ENCODE data around the gene PIP5K1C. TPM values are rescaled to one million over a fixed set of nuclear protein-coding genes. Genes with fewer than 3 reads are reported as not detected.
A peak's percentile ranks its signal among the peaks of the same experiment; 100 is the strongest.

The PIP5K1C gene
- total RNA-seq, 6 experiments from 2014 or later = 5.3 to 9.8 (median 7.6) TPM

- TF ChIP-seq CTCF (IDR thresholded peaks at IDR 0.05) (no peak), POLR2A (IDR thresholded peaks at IDR 0.05) (no peak)
- no peaks in the 10 kb centered on the region for H3K9me3 ChIP-seq
- H3K36me3 ChIP-seq = no peaks in the 10 kb centered on the region
- no peak overlapping the region for H3K27ac ChIP-seq
- no peak overlapping the region for H3K4me3 ChIP-seq
- intact Hi-C loops (cut with DNase I) = no loop called here
- no peak for ATAC-seq
- 80% methylated on average over 1 of the region's 34 CpGs for WGBS (ENCODE audit: insufficient coverage, low coverage, low lambda C conversion rate, missing lambda C conversion rate)
- no peak for DNase-seq
- no peaks in the 10 kb centered on the region for H3K27me3 ChIP-seq
- H3K4me1 ChIP-seq = peaks cover 0 to 6% (median 0%) of the 10 kb centered on the region in 4 donors
Observed at GRCh38 chr19:3595521-3596061, 104.7 kb downstream of the PIP5K1C start.

DNA sequence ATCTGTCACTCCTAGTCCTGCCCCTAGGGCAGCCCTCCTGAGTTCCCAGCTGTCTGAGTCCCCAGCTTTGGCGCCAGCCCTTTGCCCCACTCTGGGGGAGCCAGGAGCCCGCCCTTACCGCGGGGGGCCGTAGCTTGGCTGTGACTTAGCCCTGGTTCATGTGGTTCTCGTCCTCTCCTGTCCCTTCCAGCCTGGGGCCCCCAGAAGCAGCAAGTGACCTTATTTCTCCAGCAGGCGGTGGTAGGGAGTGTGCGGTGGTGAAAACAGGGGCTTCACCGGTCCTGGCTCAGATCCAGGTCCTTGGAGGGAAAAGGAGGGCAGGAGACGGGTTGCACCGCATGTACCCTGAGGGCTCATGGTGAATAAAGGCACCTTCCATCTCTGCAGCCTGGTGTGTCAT is 107.1 kb downstream of the PIP5K1C start:
- DNase-seq = no peak
- 32% methylated on average over 7 of the region's 11 CpGs for WGBS (ENCODE audit: insufficient coverage, low coverage, low lambda C conversion rate, missing lambda C conversion rate)
- intact Hi-C loops (cut with DNase I) = no loop called here
- ATAC-seq = peak in 1 of 4 donors; percentile 12
- Histone ChIP-seq H3K4me3 (no peak overlapping the region), H3K9me3 (no peaks in the 10 kb centered on the region), H3K4me1 (peaks cover 0 to 6% (median 0%) of the 10 kb centered on the region in 4 donors), H3K27me3 (no peaks in the 10 kb centered on the region), H3K27ac (no peak overlapping the region), H3K36me3 (no peaks in the 10 kb centered on the region)
- TF ChIP-seq CTCF (IDR thresholded peaks at IDR 0.05) (no peak), POLR2A (IDR thresholded peaks at IDR 0.05) (no peak)

- peak in 2 of 3 donors; percentile 20 to 67 for DNase-seq
Observed at GRCh38 chr19:3591876-3592613, 108.2 kb downstream of the PIP5K1C start.

GRCh38 chr19:3590991-3591659 is 109.1 kb downstream of the PIP5K1C start:
- intact Hi-C loops (cut with DNase I) = no loop called here
- Histone ChIP-seq H3K36me3 (no peaks in the 10 kb centered on the region), H3K27me3 (no peaks in the 10 kb centered on the region), H3K27ac (no peak overlapping the region), H3K4me3 (no peak overlapping the region), H3K4me1 (peaks cover 0 to 6% (median 0%) of the 10 kb centered on the region in 4 donors), H3K9me3 (no peaks in the 10 kb centered on the region)
- DNase-seq = no peak
- WGBS (ENCODE audit: insufficient coverage, low coverage, low lambda C conversion rate, missing lambda C conversion rate) = no CpG with 5 or more reads among the region's 8 CpGs
- ATAC-seq = no peak
- TF ChIP-seq POLR2A (IDR thresholded peaks at IDR 0.05) (no peak), CTCF (IDR thresholded peaks at IDR 0.05) (no peak)

More at GRCh38 chr19:3591876-3592613, 108.2 kb downstream of the PIP5K1C start:
- Histone ChIP-seq H3K27me3 (no peaks in the 10 kb centered on the region), H3K9me3 (no peaks in the 10 kb centered on the region), H3K27ac (no peak overlapping the region), H3K4me3 (no peak overlapping the region), H3K36me3 (no peaks in the 10 kb centered on the region), H3K4me1 (peaks cover 0 to 6% (median 0%) of the 10 kb centered on the region in 4 donors)
- TF ChIP-seq POLR2A (IDR thresholded peaks at IDR 0.05) (no peak), CTCF (IDR thresholded peaks at IDR 0.05) (no peak)
- ATAC-seq = peak; percentile 74 to 93 (median 82)
- 40% methylated on average over 6 of the region's 9 CpGs for WGBS (ENCODE audit: insufficient coverage, low coverage, low lambda C conversion rate, missing lambda C conversion rate)
- intact Hi-C loops (cut with DNase I) = no loop called here
